Ishikawa (cell line): Measurements from ENCODE around the gene PTPN2.

Experiments
- CREB1 ChIP-seq: IDR thresholded peaks from 2 replicates; pipeline ENCODE4 v1.6.1; 2012; ENCODE audit warnings: low read depth
- EP300 ChIP-seq: IDR thresholded peaks from 2 replicates; pipeline ENCODE4 v1.6.1; 2012; ENCODE audit warnings: borderline replicate concordance
- FOXM1 ChIP-seq: IDR thresholded peaks from 2 replicates; pipeline ENCODE4 v1.6.1; 2012; ENCODE audit warnings: low read depth, borderline replicate concordance
- NFIC ChIP-seq: IDR thresholded peaks from 2 replicates; pipeline ENCODE4 v1.6.1; 2012
- RAD21 ChIP-seq: IDR thresholded peaks from 2 replicates; pipeline ENCODE4 v1.6.1; 2012; ENCODE audit warnings: low read depth
- TAF1 ChIP-seq: IDR thresholded peaks from 2 replicates; pipeline ENCODE4 v1.6.1; 2012; ENCODE audit warnings: low read depth, mild to moderate bottlenecking
- TCF12 ChIP-seq: IDR thresholded peaks from 2 replicates; pipeline ENCODE4 v1.6.1; 2012; ENCODE audit warnings: low read depth
- TEAD4 ChIP-seq: IDR thresholded peaks from 2 replicates; pipeline ENCODE4 v1.6.1; 2012
- YY1 ChIP-seq: IDR thresholded peaks from 2 replicates; pipeline ENCODE4 v1.6.1; 2012; ENCODE audit warnings: low read depth
- TF ChIP-seq, protein P1 (sequence below): IDR thresholded peaks from 2 replicates; pipeline ENCODE4 v1.6.1; 2012
- TF ChIP-seq, protein P2 (sequence below): IDR thresholded peaks from 2 replicates; pipeline ENCODE4 v1.6.1; 2012

- TF ChIP-seq TAF1: no peak
- no peak for TF ChIP-seq FOXM1
- TF ChIP-seq, protein P1, sequence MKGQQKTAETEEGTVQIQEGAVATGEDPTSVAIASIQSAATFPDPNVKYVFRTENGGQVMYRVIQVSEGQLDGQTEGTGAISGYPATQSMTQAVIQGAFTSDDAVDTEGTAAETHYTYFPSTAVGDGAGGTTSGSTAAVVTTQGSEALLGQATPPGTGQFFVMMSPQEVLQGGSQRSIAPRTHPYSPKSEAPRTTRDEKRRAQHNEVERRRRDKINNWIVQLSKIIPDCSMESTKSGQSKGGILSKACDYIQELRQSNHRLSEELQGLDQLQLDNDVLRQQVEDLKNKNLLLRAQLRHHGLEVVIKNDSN: no peak
- TF ChIP-seq YY1: no peak
- no peak for TF ChIP-seq NFIC
- TF ChIP-seq, protein P2, sequence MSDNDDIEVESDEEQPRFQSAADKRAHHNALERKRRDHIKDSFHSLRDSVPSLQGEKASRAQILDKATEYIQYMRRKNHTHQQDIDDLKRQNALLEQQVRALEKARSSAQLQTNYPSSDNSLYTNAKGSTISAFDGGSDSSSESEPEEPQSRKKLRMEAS: no peak
- TF ChIP-seq TEAD4: no peak
- no peak for TF ChIP-seq EP300
- no peak for TF ChIP-seq CREB1
- no peak for TF ChIP-seq RAD21
- TF ChIP-seq TCF12: no peak
Measured at GRCh38 chr18:12930376-12930775, 46.3 kb upstream of the PTPN2 start.
